GM21423 (cell line): ENCODE data around the gene LRP6.

Experiments
- ATAC-seq: cut with Tn5 transposase; IDR thresholded peaks from one replicate; pipeline ENCODE4 v1.9.1; 2021; ENCODE audit warnings: mild to moderate bottlenecking, moderate library complexity; ENCODE audit not compliant: unreplicated experiment

The LRP6 gene

DNA sequence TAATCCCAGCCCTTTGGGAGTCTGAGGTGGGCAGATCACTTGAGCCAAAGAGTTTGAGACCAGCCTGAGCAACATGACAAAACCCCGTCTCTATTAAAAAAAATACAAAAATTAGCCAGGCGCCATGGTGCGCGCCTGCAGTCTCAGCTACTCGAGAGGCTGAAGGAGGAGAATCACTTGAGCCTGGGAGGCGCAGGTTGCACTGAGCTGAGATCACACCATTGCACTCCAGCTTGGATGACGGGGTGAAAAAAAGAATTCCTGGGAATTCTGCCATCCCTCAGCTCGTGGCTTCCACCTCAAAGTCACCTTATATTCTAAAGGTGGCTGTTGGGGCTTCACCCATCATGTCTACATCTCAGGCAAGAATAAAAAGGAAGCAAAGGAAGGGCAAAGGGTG is 183.2 kb downstream of the LRP6 start:
- no peak for ATAC-seq

DNA sequence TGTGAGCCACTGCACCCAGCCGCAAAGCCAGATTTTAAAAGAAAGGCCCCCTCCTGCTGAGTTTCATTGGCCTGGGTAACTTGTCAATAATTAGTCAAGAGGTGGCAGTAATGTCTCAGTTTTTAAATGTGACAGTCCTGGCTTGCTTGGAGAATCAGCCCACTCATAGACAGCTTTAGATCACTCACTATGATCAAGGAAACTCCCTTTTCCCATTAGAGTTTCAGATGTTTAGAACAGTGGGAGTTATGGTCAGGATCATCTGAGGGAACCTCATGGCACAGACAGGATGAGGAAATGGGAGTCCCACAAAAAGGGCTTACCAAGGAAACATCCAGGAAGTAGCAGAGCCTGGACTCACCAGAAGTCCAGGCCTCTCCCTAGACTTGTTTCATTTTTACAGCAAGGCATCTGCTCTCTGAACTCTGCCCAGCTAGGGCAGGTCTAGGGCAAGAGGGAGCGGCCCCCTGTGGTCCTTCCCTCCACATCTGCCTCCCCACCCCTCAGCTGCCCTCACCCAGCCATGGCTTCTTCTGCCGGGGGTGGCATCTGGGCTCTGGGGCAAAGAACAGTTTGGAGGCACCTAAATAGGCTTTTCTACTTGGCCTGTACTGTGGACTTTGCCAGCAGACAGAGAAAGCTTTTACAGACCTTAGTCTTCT is 184.9 kb downstream of the LRP6 start:
- ATAC-seq: no peak

DNA sequence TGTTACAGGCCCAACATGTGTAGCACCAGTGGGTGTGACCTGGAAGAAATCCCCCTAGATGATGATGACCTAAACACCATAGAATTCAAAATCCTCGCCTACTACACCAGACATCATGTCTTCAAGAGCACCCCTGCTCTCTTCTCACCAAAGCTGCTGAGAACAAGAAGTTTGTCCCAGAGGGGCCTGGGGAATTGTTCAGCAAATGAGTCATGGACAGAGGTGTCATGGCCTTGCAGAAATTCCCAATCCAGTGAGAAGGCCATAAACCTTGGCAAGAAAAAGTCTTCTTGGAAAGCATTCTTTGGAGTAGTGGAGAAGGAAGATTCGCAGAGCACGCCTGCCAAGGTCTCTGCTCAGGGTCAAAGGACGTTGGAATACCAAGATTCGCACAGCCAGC is 187.6 kb downstream of the LRP6 start:
- no peak for ATAC-seq

DNA sequence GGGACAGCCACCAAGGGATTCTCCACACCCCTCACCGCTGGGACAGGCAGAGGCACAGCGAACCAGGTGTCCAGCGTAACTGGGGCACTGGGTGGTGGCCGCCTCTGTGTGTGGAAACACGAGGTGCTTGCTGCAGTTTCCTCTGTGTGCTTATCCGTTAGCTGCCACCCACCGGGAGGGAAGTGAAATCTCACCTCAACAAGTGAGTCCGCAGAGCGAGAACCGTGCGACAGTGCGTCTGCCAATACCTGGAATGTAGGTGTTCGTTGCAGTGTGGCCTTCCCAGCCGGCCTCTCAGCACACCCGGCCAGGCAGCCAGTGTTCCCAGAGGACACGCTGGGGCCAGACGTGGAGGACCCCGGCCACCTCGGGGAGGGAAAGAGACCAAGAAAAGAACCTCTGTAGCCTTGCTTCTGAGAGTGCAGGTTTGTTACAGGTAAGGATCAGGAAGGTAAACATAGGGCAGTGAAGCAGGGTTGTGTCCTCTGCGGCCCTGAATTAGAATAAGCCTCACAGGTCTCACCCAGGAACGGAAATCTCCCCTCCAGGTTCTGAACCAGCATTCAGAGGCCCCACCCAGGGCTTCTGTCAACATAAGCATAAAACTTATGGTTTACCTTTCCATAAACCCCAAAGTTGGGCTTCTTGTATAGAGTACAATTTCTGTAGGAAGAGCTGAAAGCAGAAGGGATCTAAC is 194.6 kb downstream of the LRP6 start:
- ATAC-seq: no peak

DNA sequence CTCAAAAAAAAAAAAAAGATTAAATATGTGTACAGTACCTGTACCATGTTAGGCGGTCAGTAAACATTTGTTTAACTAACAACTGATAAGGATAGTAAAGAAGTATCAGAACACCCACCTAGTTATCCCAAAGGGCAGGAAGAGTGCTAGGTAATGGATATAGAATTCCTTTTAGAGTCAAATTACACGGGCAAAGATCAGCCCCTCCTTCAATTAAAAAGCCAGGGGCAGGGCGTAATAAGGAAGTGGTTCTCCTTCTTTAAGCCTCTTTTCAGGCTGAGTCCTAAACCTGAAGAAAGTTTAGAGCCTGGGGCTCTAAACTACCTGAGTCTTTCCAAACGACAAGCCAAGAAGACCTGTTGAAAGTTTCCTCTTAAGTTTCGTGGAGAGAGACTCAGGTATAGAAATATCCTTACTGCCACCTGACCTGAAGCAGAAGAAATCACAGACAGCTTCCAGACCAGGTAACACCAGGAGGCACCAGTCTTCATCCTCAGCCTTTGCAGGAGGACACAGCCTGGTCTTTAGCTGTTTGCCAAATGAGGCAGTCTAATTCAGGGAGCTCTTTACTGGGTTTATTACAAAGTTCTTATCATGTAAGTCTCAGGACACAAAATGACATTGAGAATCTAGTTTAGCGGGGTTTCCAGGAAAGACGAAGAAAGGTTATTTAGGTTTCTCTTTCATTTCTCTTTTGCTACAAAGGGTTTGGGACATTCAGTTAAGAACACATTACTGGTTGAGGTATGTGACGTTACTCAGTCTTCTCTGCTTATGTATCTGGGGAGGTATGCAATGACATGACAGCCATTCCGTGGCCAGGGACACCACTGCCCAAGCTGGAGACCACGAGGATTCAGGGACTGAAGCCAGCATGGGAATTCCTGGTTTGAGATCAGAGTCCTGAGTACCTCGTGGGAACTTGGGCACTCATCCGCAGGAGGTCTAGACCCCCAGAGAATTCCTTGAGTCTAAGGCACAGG is 195.9 kb downstream of the LRP6 start, which contains the start of gene BCL2L14:
BCL2L14 (plus strand) TSS at position 266 of the 983 bp plus-strand sequence. CDS start 8,367 bp downstream, outside the sequence.
- no peak for ATAC-seq

DNA sequence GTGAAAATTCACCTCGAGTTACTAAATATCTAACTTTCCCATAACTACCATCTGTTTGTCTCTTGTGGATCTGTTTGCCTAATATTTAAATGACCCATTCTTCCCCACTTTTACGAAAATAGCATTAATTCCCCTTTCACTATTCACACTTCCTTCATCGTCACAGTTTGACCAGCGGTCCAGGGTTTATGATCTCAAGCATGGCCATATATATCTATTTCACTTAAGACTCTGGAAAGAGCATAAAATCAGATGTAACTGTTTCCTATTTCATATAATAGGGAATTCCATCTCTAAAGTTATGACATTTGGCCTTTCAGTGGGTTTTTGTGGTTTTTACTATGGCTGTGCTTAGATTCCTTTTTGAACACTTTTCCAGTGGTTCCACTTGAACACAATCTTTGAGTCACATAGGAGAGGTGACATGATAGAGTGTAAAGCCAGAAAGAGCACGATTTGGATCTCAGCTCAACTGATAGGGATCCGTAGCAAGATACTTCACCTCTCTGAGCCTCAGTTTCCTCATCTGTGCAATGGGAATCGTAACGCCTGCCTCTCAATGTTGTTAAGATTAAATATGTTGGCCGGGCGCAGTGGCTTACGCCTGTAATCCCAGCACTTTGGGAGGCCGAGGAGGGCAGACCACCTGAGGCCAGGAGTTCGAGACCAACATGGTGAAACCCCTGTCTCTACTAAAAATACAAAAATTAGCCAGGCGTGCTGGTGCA is 196.9 kb downstream of the LRP6 start:
- no peak for ATAC-seq

DNA sequence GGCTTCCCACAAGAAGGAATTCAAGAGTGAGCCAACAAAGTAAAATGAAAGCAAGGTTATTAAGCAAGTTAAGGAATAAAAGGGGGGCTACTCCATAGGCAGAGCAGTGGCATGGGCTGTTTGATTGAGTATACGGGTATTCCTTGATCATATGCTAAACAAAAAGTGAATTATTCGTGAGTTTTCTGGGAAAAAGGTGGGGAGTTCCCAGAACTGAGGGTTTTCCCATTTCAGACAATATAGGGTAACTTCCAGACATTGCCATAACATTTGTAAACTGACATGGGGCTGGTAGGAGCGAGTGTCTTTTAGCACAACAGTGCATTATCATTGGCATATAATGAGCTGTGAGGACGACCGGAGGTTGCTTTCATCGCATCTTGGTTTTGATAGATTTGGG is 198.1 kb downstream of the LRP6 start:
- no peak for ATAC-seq
